HuH-7 (cell line): ENCODE measurements around the gene FBXO9.

ENCODE experiments used
- DNase-seq: peaks from one replicate; pipeline ENCODE4 v3.0.0; 2011; ENCODE audit warnings: low spot score

Gene FBXO9

GRCh38 chr6:53095270-53095669, 30.1 kb downstream of the FBXO9 start:
- DNase-seq: no peak

GRCh38 chr6:53095716-53096115, 30.5 kb downstream of the FBXO9 start:
- DNase-seq: no peak

- no peak for DNase-seq
These were observed 35.4 kb downstream of the FBXO9 start for GRCh38 chr6:53100561-53100960.

- DNase-seq: no peak
These were observed 35.8 kb downstream of the FBXO9 start for GRCh38 chr6:53101006-53101405.

GRCh38 chr6:53103993-53104675, 38.9 kb downstream of the FBXO9 start:
- peak; percentile 1 for DNase-seq

GRCh38 chr6:53104916-53105315, 39.7 kb downstream of the FBXO9 start:
- no peak for DNase-seq

GRCh38 chr6:53107091-53107490, 41.9 kb downstream of the FBXO9 start:
- DNase-seq: no peak

GRCh38 chr6:53109612-53110011, 44.4 kb downstream of the FBXO9 start:
- DNase-seq: no peak

DNA sequence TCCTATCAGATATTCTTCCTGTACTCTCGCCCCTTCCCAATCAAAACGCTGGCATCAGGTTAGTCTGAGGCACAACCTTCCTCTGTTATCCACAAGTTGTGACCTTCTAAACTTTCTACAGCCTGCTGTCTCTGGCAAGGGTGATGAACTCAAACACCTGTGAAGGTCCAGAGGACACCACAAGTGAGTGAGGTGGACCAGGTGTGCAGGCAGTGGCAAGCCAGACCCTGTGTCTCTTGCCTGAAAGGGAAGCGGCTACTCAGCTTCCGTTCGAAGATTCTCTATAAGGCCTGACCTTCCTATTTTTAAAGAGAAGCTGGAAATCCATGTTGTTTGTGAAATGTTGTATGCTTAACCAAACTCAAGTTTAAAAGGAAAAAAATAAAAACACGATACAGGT, 46.7 kb downstream of the FBXO9 start:
- no peak for DNase-seq

DNA sequence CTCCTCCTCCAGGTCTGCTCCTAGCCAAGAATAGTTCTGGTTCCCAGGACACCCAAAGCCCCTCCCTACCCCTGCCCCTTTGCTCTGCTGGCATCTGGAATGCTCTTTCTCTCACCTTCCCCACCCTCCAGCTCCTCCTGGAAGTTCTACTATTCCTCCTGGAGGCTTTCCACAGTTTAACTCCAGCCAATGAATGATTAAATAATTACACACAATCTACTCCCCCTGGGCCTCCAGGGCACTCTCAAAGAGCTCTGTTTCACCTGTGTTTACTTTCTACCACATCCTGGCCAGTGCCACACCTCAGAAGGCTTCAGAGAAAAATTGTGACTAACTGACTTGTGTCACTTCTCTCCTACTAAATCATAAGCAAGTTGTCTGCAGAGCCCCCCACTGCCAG, 47.2 kb downstream of the FBXO9 start:
- DNase-seq: peak; percentile 16

- DNase-seq: no peak
These were observed 47.7 kb downstream of the FBXO9 start for GRCh38 chr6:53112871-53113270.

GRCh38 chr6:53113742-53114141, 48.5 kb downstream of the FBXO9 start:
- no peak for DNase-seq

- no peak for DNase-seq
These were observed 49.9 kb downstream of the FBXO9 start for GRCh38 chr6:53115113-53115512.

- no peak for DNase-seq
These were observed 50.5 kb downstream of the FBXO9 start for GRCh38 chr6:53115741-53116140.

DNA sequence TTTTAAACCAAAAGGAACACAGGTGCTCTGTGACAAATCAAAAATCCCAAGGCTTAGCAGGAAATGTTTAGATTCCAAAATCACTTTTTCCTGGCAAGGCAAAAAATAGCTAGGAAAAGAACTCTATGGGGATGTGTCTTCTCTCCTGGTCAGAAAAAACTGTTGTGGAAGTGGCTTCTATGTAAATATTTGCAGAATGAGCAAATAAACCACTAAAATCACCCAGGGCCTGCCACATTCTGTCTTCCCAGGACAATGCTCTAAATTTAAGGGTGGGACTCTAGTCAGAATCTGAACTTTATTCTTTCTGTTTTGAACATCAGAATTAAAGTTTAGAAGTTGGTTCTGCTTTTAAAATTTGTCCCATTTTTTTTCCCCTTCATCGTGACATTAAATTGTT, 54.1 kb downstream of the FBXO9 start:
- DNase-seq: no peak

GRCh38 chr6:53119772-53120409, 54.7 kb downstream of the FBXO9 start:
- no peak for DNase-seq

DNA sequence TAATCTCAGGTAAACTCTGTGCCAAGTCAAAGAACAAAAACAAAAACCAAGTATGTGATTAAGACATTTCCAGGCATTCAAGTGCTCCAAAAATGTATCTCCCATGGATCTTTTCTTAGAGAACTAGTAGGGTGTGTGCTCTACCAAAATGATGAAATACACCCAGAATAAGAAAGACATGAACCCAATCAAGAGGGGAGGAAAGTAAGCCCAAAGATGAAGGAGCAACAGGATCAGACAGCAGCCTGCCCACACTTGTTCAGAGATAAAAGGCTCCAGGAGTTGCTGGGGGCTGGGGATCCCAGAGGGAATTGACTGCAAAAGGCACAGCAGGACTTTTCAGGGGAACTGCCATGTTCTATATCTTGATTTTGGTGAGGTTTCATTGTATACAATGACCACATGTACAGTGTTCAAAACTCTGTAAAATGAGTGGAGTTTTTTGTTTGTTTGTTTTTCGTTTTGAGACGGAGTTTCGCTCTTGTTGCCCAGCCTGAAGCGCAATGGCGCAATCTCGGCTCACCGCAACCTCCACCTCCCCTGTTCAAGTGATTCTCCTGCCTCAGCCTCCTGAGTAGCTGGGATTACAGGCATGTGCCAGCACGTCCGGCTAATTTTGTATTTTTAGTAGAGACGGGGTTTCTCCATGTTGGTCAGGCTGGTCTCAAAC, 59.1 kb downstream of the FBXO9 start:
- DNase-seq: no peak

- DNase-seq: no peak
These were observed 60.1 kb downstream of the FBXO9 start for GRCh38 chr6:53125276-53125675.

DNA sequence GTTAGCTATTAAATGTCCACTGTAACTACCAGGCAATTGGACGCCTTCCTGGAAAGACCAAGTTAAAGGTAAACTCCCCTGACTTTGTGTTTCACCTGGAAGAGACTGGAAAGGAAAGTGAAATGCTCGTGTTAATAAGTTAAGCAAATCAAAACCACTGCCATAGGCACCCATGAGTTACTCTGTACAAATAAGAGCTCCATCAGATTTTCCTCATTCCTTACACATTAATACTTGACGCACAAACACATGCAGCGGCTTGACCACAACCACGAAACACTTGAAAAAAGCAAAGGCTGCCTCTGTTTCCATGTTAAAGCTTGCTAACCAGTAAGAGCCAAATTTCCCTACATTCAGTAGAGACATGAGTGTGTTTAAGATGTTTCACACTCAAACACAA, 63.6 kb downstream of the FBXO9 start:
- DNase-seq: no peak

GRCh38 chr6:53130569-53131290, 65.5 kb downstream of the FBXO9 start:
- no peak for DNase-seq

GRCh38 chr6:53133961-53134360, 68.8 kb downstream of the FBXO9 start:
- DNase-seq: no peak

- peak; percentile 14 for DNase-seq
These were observed 69.5 kb downstream of the FBXO9 start for GRCh38 chr6:53134601-53135235.
